IPS-18a (cell line): ENCODE results near the gene CSNK1G1.

Experiments used
- H3K27ac ChIP-seq: one replicate; pipeline ENCODE4 v1.5.1; 2013; ENCODE audit warnings: low read length
- H3K27me3 ChIP-seq: one replicate; pipeline ENCODE4 v1.6.1; 2013; ENCODE audit warnings: mild to moderate bottlenecking, low read length; ENCODE audit not compliant: control insufficient read depth, insufficient read depth
- H3K36me3 ChIP-seq: one replicate; pipeline ENCODE4 v1.6.1; 2013; ENCODE audit warnings: low read depth, low read length; ENCODE audit not compliant: control insufficient read depth
- H3K4me1 ChIP-seq: one replicate; pipeline ENCODE4 v1.6.1; 2013; ENCODE audit warnings: low read depth, low read length; ENCODE audit not compliant: control insufficient read depth
- H3K4me3 ChIP-seq: one replicate; pipeline ENCODE4 v1.5.1; 2013; ENCODE audit warnings: low read length
- H3K9ac ChIP-seq: one replicate; pipeline ENCODE4 v1.6.1; 2013; ENCODE audit warnings: mild to moderate bottlenecking, low read length, moderate library complexity
- H3K9me3 ChIP-seq: one replicate; pipeline ENCODE4 v1.6.1; 2013; ENCODE audit warnings: low read depth, low read length; ENCODE audit not compliant: control insufficient read depth

CSNK1G1 gene

DNA sequence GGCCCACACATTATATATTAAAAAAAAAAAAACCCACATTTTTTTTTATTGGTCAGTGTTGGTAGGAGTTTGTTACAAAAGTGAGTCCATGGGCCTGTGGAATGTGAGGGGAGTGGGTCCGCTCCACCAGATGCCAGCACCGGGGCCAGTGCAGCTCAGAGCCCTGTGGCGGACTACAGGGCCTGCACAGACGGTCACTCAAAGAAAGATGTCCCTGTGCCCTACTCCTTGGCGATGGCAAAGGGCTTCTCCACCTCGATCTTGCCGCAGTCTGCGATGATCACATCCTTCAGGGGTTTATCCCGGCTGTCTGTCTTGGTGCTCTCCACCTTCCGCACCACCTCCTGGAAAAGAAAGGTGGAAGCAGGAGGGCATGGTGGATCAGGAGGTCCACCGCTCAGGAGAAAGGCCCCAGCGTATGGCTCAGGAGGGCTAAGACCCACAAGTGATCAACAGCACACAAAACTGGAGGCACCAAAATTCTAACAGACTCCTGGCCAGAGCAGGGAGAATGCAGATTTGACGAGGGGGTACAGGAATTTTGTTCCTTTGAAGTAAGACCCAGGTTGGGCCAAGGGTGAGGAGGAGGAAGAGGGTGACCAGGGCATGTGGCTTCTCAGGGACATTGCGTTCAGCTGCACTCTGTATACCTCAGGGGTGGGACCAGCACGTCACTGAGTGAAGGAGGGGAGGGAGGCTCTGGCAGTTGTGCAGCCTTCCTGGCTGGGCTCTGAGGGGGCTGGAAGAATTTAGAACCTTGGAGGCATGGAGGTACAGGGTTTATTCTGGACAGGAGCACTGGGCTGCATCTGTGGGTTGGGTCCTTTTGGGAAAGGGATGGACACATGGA, 199.9 kb downstream of the CSNK1G1 start:
- Histone ChIP-seq H3K4me3 (no peak overlapping the region), H3K9me3 (no peaks in the 10 kb centered on the region), H3K9ac (no peak overlapping the region), H3K27ac (no peak overlapping the region), H3K4me1 (peaks cover 10% of the 10 kb centered on the region), H3K36me3 (peaks cover 55% of the 10 kb centered on the region), H3K27me3 (peaks cover 20% of the 10 kb centered on the region)

DNA sequence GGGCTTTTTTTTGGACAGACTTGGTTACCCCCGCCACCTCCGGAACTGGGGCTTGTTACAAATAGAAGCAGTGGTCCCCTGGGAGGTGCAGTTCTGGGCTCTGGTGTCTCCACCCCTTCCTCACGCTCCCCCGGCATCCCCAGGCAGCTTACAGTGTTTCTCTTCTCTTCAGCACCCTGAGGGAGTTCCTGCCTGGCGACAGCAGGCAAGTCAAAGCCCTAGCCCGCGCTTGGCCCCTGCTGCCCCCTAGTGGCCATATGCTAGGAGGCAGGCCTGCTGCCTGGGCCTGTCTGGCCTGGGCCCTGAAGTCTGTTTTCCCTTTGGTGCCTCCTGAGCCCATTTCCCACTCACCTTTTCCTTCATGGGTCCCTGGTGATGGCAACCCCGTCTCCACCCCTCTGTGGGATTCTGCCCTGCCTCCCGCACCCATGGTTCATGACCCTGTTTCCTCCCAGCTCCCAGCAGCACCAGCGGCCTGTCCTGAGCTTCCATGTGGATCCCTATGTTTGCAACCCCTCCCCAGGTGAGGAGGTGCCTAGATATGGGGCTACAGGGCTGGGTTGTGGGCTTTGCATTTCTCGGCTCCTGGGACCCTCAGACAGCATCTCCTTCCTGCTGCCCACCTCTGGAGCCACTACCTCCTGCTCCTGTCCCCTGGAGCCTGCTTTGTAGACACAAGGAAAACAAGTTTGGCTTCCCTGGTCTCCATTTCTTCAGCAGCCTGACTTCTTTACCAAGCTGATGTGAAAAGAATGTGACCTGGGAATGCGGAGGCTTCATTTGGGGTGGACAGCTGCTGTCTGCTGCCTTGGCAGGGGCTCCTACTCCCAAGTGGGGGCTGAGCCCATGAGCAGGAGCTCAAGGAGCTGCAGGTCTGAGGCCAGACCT, 202.2 kb downstream of the CSNK1G1 start:
- H3K4me1 ChIP-seq, result peaks cover 10% of the 10 kb centered on the region
- peaks cover 32% of the 10 kb centered on the region for H3K27me3 ChIP-seq
- H3K36me3 ChIP-seq, result peaks cover 39% of the 10 kb centered on the region
- H3K9me3 ChIP-seq, result no peaks in the 10 kb centered on the region
- no peak overlapping the region for H3K27ac ChIP-seq
- H3K4me3 ChIP-seq, result peak overlapping the region; percentile 60
- no peak overlapping the region for H3K9ac ChIP-seq

- no peaks in the 10 kb centered on the region for H3K9me3 ChIP-seq
- H3K9ac ChIP-seq, result no peak overlapping the region
- H3K27ac ChIP-seq, result no peak overlapping the region
- H3K4me3 ChIP-seq, result peak overlapping the region; percentile 60
- H3K4me1 ChIP-seq, result peaks cover 10% of the 10 kb centered on the region
- H3K36me3 ChIP-seq, result peaks cover 29% of the 10 kb centered on the region
- peaks cover 32% of the 10 kb centered on the region for H3K27me3 ChIP-seq
Measured at GRCh38 chr15:64152507-64153387, 203.2 kb downstream of the CSNK1G1 start.

GRCh38 chr15:64151727-64152506, 204.1 kb downstream of the CSNK1G1 start, which contains the start of gene SNX22:
Gene SNX22, plus strand, starts transcription at chr15:64151731. Its CDS starts 45 bp downstream, at chr15:64151776.
- H3K4me3 ChIP-seq, result peak within 1 kb of the TSS; percentile 60
- H3K9me3 ChIP-seq, result no peaks in the 10 kb centered on the region
- H3K9ac ChIP-seq, result peak within 1 kb of the TSS; percentile 28
- H3K27ac ChIP-seq, result no peak within 1 kb of the TSS
- peaks cover 20% of the 10 kb centered on the region for H3K36me3 ChIP-seq
- H3K27me3 ChIP-seq, result peaks cover 32% of the 10 kb centered on the region
- H3K4me1 ChIP-seq, result peaks cover 10% of the 10 kb centered on the region

DNA sequence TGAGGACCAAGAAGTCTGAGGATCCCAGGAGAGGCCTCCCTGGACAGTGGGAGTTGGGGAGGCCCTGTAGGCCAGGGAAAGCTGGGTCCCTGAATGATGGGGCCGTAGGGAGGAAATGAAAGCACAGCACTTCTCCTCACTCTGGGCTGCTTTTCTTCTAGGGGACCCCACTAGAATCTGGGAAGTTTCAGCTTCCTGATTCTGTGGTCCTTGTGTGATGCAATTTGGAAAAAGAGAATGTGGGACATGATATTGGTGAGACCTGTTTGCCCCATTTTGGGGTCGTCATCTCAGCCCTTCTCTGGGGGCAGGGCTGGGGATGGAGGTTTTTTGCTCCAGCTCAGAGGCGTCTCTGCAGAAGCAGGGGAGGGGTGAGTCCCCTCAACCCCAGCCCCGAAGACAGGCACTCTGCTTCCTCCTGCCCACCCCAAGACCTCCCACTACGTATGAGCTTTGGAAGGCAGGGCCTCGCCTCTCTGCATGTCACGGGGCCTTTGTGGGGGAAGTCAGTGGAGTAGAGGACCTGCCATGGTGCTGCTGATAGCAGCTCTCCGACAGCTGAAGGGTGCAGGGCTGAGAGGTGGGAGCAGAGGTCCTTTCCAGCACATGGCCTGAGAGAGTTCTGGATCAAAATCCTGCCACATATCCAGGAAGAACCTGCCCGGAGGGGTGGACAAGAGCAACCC, 205.9 kb downstream of the CSNK1G1 start:
- Histone ChIP-seq H3K27me3 (peaks cover 32% of the 10 kb centered on the region), H3K9ac (no peak overlapping the region), H3K27ac (no peak overlapping the region), H3K36me3 (peaks cover 3% of the 10 kb centered on the region), H3K4me1 (peaks cover 10% of the 10 kb centered on the region), H3K4me3 (no peak overlapping the region), H3K9me3 (no peaks in the 10 kb centered on the region)

DNA sequence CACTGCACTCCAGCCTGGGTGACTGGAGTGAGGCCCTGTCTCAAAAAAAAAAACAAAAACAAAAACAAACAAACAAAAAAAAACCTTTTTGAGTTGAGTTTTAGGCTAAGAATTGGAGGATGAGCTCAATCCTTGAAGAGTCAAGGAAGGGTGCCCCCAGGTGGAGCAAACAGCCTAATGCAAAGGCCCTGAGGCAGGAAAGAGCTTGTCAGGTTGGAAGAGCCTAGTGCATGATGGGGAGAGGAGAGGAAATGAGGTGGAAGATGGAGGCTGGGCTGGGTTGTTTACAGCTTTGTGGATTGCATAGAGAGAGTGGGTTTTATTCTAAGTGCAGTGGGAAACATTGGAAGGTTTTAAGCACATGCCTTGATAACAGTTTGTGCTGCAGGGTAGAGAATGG, 206.5 kb downstream of the CSNK1G1 start:
- peaks cover 10% of the 10 kb centered on the region for H3K4me1 ChIP-seq
- peaks cover 32% of the 10 kb centered on the region for H3K27me3 ChIP-seq
- no peaks in the 10 kb centered on the region for H3K9me3 ChIP-seq
- H3K36me3 ChIP-seq, result peaks cover 3% of the 10 kb centered on the region
- H3K27ac ChIP-seq, result no peak overlapping the region
- no peak overlapping the region for H3K4me3 ChIP-seq
- H3K9ac ChIP-seq, result no peak overlapping the region

DNA sequence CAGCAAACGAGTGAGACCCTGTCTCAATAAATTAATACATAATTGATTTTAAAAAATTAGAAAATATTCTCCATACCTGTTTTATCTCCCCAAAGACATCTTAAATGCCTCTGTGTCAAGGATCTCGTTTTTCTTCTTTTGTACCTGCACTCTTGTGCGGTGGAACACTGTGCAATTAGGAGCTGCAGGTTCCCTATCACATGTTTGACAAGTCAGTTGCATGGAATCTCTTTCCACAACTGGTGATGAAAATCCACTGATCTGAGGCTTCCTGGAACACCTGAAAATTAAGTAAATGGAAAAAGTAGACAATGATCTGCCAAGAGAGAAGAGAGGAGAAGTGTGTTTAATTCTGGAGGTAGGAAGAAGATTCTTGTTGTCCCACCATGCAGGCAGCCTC, 207.4 kb downstream of the CSNK1G1 start:
- no peaks in the 10 kb centered on the region for H3K9me3 ChIP-seq
- H3K4me1 ChIP-seq, result peaks cover 10% of the 10 kb centered on the region
- H3K36me3 ChIP-seq, result no peaks in the 10 kb centered on the region
- H3K4me3 ChIP-seq, result no peak overlapping the region
- no peak overlapping the region for H3K27ac ChIP-seq
- H3K27me3 ChIP-seq, result peaks cover 32% of the 10 kb centered on the region
- no peak overlapping the region for H3K9ac ChIP-seq

DNA sequence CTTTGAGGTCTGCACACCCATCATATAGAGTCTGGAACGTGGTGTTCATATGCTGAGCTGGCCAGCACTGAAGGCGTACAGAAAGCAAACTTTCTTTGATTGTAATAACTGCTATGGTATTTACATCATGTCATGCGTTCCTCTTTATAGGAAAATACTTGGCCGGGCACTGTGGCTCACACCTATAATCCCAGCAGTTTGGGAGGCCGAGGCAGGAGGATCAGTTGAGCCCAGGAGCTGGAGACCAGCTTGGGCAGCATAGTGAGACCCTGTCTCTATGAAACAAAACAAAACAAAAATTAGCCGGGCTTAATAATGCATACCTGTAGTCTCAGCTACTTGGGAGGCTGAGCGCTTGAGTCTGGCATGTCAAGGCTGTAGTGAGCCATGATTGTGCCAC, 207.8 kb downstream of the CSNK1G1 start:
- H3K4me1 ChIP-seq, result peaks cover 7% of the 10 kb centered on the region

DNA sequence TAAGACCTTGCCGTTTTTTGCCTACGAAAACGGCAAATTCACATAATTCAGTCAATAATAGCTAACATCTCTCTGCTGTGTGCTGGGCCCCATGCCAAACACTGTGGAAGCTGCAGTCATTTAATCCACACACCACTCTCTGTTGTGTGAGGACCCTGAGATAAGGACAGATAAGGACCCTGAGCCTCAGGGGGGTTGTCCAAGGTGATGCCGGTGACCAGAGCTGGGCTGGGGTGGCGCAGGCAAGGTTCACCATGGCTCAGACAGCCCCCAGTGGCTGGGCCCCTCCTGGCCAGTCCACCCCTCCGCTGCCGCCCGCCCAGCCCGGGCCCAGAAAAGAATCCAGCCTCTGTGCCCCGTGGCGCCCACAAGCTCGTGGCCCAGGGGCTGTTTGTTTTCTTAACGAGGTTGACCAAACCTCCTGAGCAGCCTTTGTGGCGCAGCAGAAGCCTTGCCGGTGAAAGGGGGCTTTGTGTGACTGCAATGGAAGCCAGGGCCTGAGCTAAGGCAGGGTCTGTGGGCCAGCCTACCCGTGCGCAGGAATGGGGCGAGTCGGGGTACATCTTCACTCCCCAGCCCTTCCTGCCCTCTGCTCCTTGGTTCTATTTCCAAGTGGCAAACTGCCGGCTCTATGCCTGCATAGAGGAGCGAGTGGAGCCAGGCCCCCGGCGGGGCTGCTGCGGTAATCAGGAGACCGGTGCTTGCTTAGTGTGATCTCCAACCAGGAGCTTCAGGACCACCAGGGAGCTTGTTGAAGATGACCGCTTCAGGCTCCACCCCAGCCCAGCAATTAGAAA, 208.9 kb downstream of the CSNK1G1 start:
- Histone ChIP-seq H3K4me3 (no peak overlapping the region), H3K36me3 (no peaks in the 10 kb centered on the region), H3K27ac (no peak overlapping the region), H3K9ac (no peak overlapping the region), H3K9me3 (no peaks in the 10 kb centered on the region), H3K4me1 (no peaks in the 10 kb centered on the region), H3K27me3 (peaks cover 18% of the 10 kb centered on the region)

More for the DNA sequence above, 207.8 kb downstream of the CSNK1G1 start:
- Histone ChIP-seq H3K27ac (no peak overlapping the region), H3K9ac (no peak overlapping the region), H3K36me3 (no peaks in the 10 kb centered on the region), H3K9me3 (no peaks in the 10 kb centered on the region), H3K4me3 (no peak overlapping the region), H3K27me3 (peaks cover 29% of the 10 kb centered on the region)
